BLaER1 treated with 17β-estradiol and CSF1 and Interleukin-3, amounts not matched to agents 10 nM and 100 nM (cell line): Measurements from ENCODE around the gene UBQLNL.

Source experiments
- H3K27ac ChIP-seq, 11 experiments: shearing (Covaris generic); formaldehyde crosslinking; 2 replicates each; pipeline ENCODE4 v1.8.1; 2022
- H3K27me3 ChIP-seq, 11 experiments: shearing (Covaris generic); formaldehyde crosslinking; 2 replicates each; pipeline ENCODE4 v1.8.1; 2022
- H3K36me3 ChIP-seq, 11 experiments: shearing (Covaris generic); formaldehyde crosslinking; 2 replicates each; pipeline ENCODE4 v1.8.1; 2022
- H3K4me1 ChIP-seq, 10 experiments: shearing (Covaris generic); formaldehyde crosslinking; 2 replicates each; pipeline ENCODE4 v1.8.1; 2022
- H3K4me2 ChIP-seq, 11 experiments: shearing (Covaris generic); formaldehyde crosslinking; 2 replicates each; pipeline ENCODE4 v1.8.1; 2022
- H3K4me3 ChIP-seq, 10 experiments: shearing (Covaris generic); formaldehyde crosslinking; 2 replicates each; pipeline ENCODE4 v1.8.1; 2022
- H3K9ac ChIP-seq, 11 experiments: shearing (Covaris generic); formaldehyde crosslinking; 2 replicates each; pipeline ENCODE4 v1.8.1; 2022
- H3K9me3 ChIP-seq, 11 experiments: shearing (Covaris generic); formaldehyde crosslinking; replicated peaks in 1 of 11; 2 replicates each; pipeline ENCODE4 v1.8.1; 2022
- H4K20me1 ChIP-seq, 11 experiments: shearing (Covaris generic); formaldehyde crosslinking; 2 replicates each; pipeline ENCODE4 v1.8.1; 2022
- Cebpa-rat ChIP-seq, 11 experiments: shearing (Covaris generic); IDR thresholded peaks; 2 replicates each; pipeline ENCODE4 v1.8.1; 2022

The UBQLNL gene

GRCh38 chr11:5514841-5515240 is 1.7 kb downstream of the UBQLNL start:
- no peak for TF ChIP-seq Cebpa-rat (IDR thresholded peaks at IDR 0.05)
- H3K27ac ChIP-seq: no peak overlapping the region
- H3K9me3 ChIP-seq: no peaks in the 10 kb centered on the region
- no peak overlapping the region for H3K9ac ChIP-seq
- H4K20me1 ChIP-seq: no peaks in the 10 kb centered on the region
- no peaks in the 10 kb centered on the region for H3K36me3 ChIP-seq
- H3K4me1 ChIP-seq: no peaks in the 10 kb centered on the region
- no peak overlapping the region for H3K4me3 ChIP-seq
- no peak overlapping the region for H3K4me2 ChIP-seq
- no peaks in the 10 kb centered on the region for H3K27me3 ChIP-seq

GRCh38 chr11:5509803-5510202 is 6.7 kb downstream of the UBQLNL start, which contains the start of gene UBQLN3:
UBQLN3 (minus strand) TSS chr11:5509957; CDS start chr11:5509558, 399 bp downstream.
- H3K36me3 ChIP-seq: no peaks in the 10 kb centered on the region
- H3K27me3 ChIP-seq: no peaks in the 10 kb centered on the region
- no peaks in the 10 kb centered on the region for H3K9me3 ChIP-seq
- no peaks in the 10 kb centered on the region for H3K4me1 ChIP-seq
- no peak within 1 kb of the TSS for H3K4me3 ChIP-seq
- H4K20me1 ChIP-seq: no peaks in the 10 kb centered on the region
- no peak within 1 kb of the TSS for H3K9ac ChIP-seq
- TF ChIP-seq Cebpa-rat (IDR thresholded peaks at IDR 0.05): no peak
- no peak within 1 kb of the TSS for H3K27ac ChIP-seq
- no peak within 1 kb of the TSS for H3K4me2 ChIP-seq

GRCh38 chr11:5508605-5509004 is 7.9 kb downstream of the UBQLNL start:
- H3K9me3 ChIP-seq: no peaks in the 10 kb centered on the region
- H3K27me3 ChIP-seq: no peaks in the 10 kb centered on the region
- no peak overlapping the region for H3K27ac ChIP-seq
- no peak for TF ChIP-seq Cebpa-rat (IDR thresholded peaks at IDR 0.05)
- H4K20me1 ChIP-seq: no peaks in the 10 kb centered on the region
- no peaks in the 10 kb centered on the region for H3K36me3 ChIP-seq
- no peak overlapping the region for H3K4me3 ChIP-seq
- H3K9ac ChIP-seq: no peak overlapping the region
- H3K4me2 ChIP-seq: no peak overlapping the region
- H3K4me1 ChIP-seq: no peaks in the 10 kb centered on the region

- H3K36me3 ChIP-seq: no peaks in the 10 kb centered on the region
- H3K27ac ChIP-seq: no peak overlapping the region
- no peak overlapping the region for H3K4me3 ChIP-seq
- no peaks in the 10 kb centered on the region for H4K20me1 ChIP-seq
- no peak overlapping the region for H3K9ac ChIP-seq
- H3K27me3 ChIP-seq: no peaks in the 10 kb centered on the region
- no peaks in the 10 kb centered on the region for H3K9me3 ChIP-seq
- no peak overlapping the region for H3K4me2 ChIP-seq
- no peak for TF ChIP-seq Cebpa-rat (IDR thresholded peaks at IDR 0.05)
- H3K4me1 ChIP-seq: no peaks in the 10 kb centered on the region
Observed at GRCh38 chr11:5507933-5508305, 8.6 kb downstream of the UBQLNL start.

- Histone ChIP-seq H3K36me3 (no peaks in the 10 kb centered on the region), H3K27ac (no peak overlapping the region), H4K20me1 (no peaks in the 10 kb centered on the region), H3K4me2 (no peak overlapping the region), H3K4me1 (no peaks in the 10 kb centered on the region), H3K27me3 (no peaks in the 10 kb centered on the region), H3K9ac (no peak overlapping the region), H3K9me3 (no peaks in the 10 kb centered on the region), H3K4me3 (no peak overlapping the region)
- no peak for TF ChIP-seq Cebpa-rat (IDR thresholded peaks at IDR 0.05)
Observed at GRCh38 chr11:5507177-5507932, 9.1 kb downstream of the UBQLNL start.

- H3K9me3 ChIP-seq: no peaks in the 10 kb centered on the region
- no peaks in the 10 kb centered on the region for H3K4me1 ChIP-seq
- no peak overlapping the region for H3K27ac ChIP-seq
- no peak overlapping the region for H3K4me3 ChIP-seq
- H3K27me3 ChIP-seq: no peaks in the 10 kb centered on the region
- H3K4me2 ChIP-seq: no peak overlapping the region
- no peaks in the 10 kb centered on the region for H4K20me1 ChIP-seq
- TF ChIP-seq Cebpa-rat (IDR thresholded peaks at IDR 0.05): no peak
- H3K36me3 ChIP-seq: no peaks in the 10 kb centered on the region
- H3K9ac ChIP-seq: no peak overlapping the region
Observed at GRCh38 chr11:5505363-5506048, 11.0 kb downstream of the UBQLNL start.

- no peak for TF ChIP-seq Cebpa-rat (IDR thresholded peaks at IDR 0.05)
- Histone ChIP-seq H4K20me1 (no peaks in the 10 kb centered on the region), H3K9me3 (no peaks in the 10 kb centered on the region), H3K4me2 (no peak overlapping the region), H3K9ac (no peak overlapping the region), H3K4me1 (no peaks in the 10 kb centered on the region), H3K27me3 (no peaks in the 10 kb centered on the region), H3K4me3 (no peak overlapping the region), H3K36me3 (no peaks in the 10 kb centered on the region), H3K27ac (no peak overlapping the region)
Observed at GRCh38 chr11:5504403-5504921, 12.0 kb downstream of the UBQLNL start.

- no peak for TF ChIP-seq Cebpa-rat (IDR thresholded peaks at IDR 0.05)
- Histone ChIP-seq H3K4me1 (no peaks in the 10 kb centered on the region), H3K36me3 (no peaks in the 10 kb centered on the region), H3K4me2 (no peak overlapping the region), H3K27ac (no peak overlapping the region), H3K4me3 (no peak overlapping the region), H3K9ac (no peak overlapping the region), H3K27me3 (no peaks in the 10 kb centered on the region), H3K9me3 (no peaks in the 10 kb centered on the region), H4K20me1 (no peaks in the 10 kb centered on the region)
Observed at GRCh38 chr11:5500393-5500801, 16.1 kb downstream of the UBQLNL start.

GRCh38 chr11:5499671-5500070 is 16.8 kb downstream of the UBQLNL start:
- Histone ChIP-seq H3K4me3 (no peak overlapping the region), H3K36me3 (no peaks in the 10 kb centered on the region), H3K27me3 (no peaks in the 10 kb centered on the region), H3K27ac (no peak overlapping the region), H3K9me3 (no peaks in the 10 kb centered on the region), H3K9ac (no peak overlapping the region), H4K20me1 (no peaks in the 10 kb centered on the region), H3K4me2 (no peak overlapping the region), H3K4me1 (no peaks in the 10 kb centered on the region)
- no peak for TF ChIP-seq Cebpa-rat (IDR thresholded peaks at IDR 0.05)
